Measurements from ENCODE around the gene VOPP1. TPM values are rescaled to one million over a fixed set of nuclear protein-coding genes. Genes with fewer than 3 reads are reported as not detected.

Gene VOPP1
- total RNA-seq, 4 donors from 2014 or later = 15.7 to 24.9 (median 20.3) TPM

GRCh38 chr7:55545496-55545895 is 26.8 kb downstream of the VOPP1 start:
- Histone ChIP-seq H3K36me3 (no peaks in the 10 kb centered on the region), H3K27ac (no peak overlapping the region), H3K4me3 (no peak overlapping the region), H3K9me3 (no peaks in the 10 kb centered on the region), H3K27me3 (no peaks in the 10 kb centered on the region), H3K4me1 (peaks cover 47% of the 10 kb centered on the region)
- 47% methylated on average over 6 of the region's 6 CpGs for WGBS
- TF ChIP-seq EP300 (IDR thresholded peaks at IDR 0.05) = no peak
- no peak for TF ChIP-seq POLR2AphosphoS5 (IDR thresholded peaks at IDR 0.05)
- TF ChIP-seq CTCF (IDR thresholded peaks at IDR 0.05) = no peak
- TF ChIP-seq POLR2A (IDR thresholded peaks at IDR 0.05) = no peak
- DNase-seq (ENCODE audit: low spot score in 2 of 2) = no peak

- no peaks in the 10 kb centered on the region for H3K36me3 ChIP-seq
- H3K4me3 ChIP-seq = no peak overlapping the region
- H3K4me1 ChIP-seq = no peaks in the 10 kb centered on the region
- no peaks in the 10 kb centered on the region for H3K9me3 ChIP-seq
- DNase-seq (ENCODE audit: low spot score in 2 of 2) = no peak
- no peaks in the 10 kb centered on the region for H3K27me3 ChIP-seq
- 95% methylated on average over 20 of the region's 20 CpGs for WGBS
- no peak overlapping the region for H3K27ac ChIP-seq
- TF ChIP-seq CTCF (IDR thresholded peaks at IDR 0.05) (no peak), EP300 (IDR thresholded peaks at IDR 0.05) (no peak), POLR2AphosphoS5 (IDR thresholded peaks at IDR 0.05) (no peak), POLR2A (IDR thresholded peaks at IDR 0.05) (no peak)
Observed at GRCh38 chr7:55540226-55540858, 32.0 kb downstream of the VOPP1 start.

- H3K27ac ChIP-seq = no peak overlapping the region
- DNase-seq (ENCODE audit: low spot score in 2 of 2) = no peak
- H3K36me3 ChIP-seq = no peaks in the 10 kb centered on the region
- 79% methylated on average over 3 of the region's 3 CpGs for WGBS
- H3K4me1 ChIP-seq = peaks cover 7% of the 10 kb centered on the region
- no peaks in the 10 kb centered on the region for H3K9me3 ChIP-seq
- H3K27me3 ChIP-seq = no peaks in the 10 kb centered on the region
- TF ChIP-seq POLR2AphosphoS5 (IDR thresholded peaks at IDR 0.05) (no peak), CTCF (IDR thresholded peaks at IDR 0.05) (no peak), EP300 (IDR thresholded peaks at IDR 0.05) (no peak), POLR2A (IDR thresholded peaks at IDR 0.05) (no peak)
- H3K4me3 ChIP-seq = no peak overlapping the region
Observed at GRCh38 chr7:55539380-55539779, 32.9 kb downstream of the VOPP1 start.

- no peak overlapping the region for H3K4me3 ChIP-seq
- no peaks in the 10 kb centered on the region for H3K27me3 ChIP-seq
- no peak overlapping the region for H3K27ac ChIP-seq
- no peaks in the 10 kb centered on the region for H3K9me3 ChIP-seq
- peaks cover 12% of the 10 kb centered on the region for H3K4me1 ChIP-seq
- WGBS = 79% methylated on average over 3 of the region's 3 CpGs
- H3K36me3 ChIP-seq = no peaks in the 10 kb centered on the region
- no peak for TF ChIP-seq CTCF (IDR thresholded peaks at IDR 0.05)
- TF ChIP-seq EP300 (IDR thresholded peaks at IDR 0.05) = no peak
- TF ChIP-seq POLR2AphosphoS5 (IDR thresholded peaks at IDR 0.05) = no peak
- no peak for TF ChIP-seq POLR2A (IDR thresholded peaks at IDR 0.05)
- DNase-seq (ENCODE audit: low spot score in 2 of 2) = no peak
Observed at GRCh38 chr7:55538538-55538937, 33.8 kb downstream of the VOPP1 start.

- peaks cover 22% of the 10 kb centered on the region for H3K4me1 ChIP-seq
- no peak overlapping the region for H3K27ac ChIP-seq
- no peak for DNase-seq (ENCODE audit: low spot score in 2 of 2)
Observed at GRCh38 chr7:55537458-55537990, 34.8 kb downstream of the VOPP1 start.

More at GRCh38 chr7:55537458-55537990, 34.8 kb downstream of the VOPP1 start:
- Histone ChIP-seq H3K4me3 (no peak overlapping the region), H3K9me3 (no peaks in the 10 kb centered on the region), H3K27me3 (no peaks in the 10 kb centered on the region), H3K36me3 (no peaks in the 10 kb centered on the region)
- TF ChIP-seq POLR2A (IDR thresholded peaks at IDR 0.05) = no peak
- no peak for TF ChIP-seq EP300 (IDR thresholded peaks at IDR 0.05)
- TF ChIP-seq CTCF (IDR thresholded peaks at IDR 0.05) = no peak
- TF ChIP-seq POLR2AphosphoS5 (IDR thresholded peaks at IDR 0.05) = no peak
- 95% methylated on average over 14 of the region's 16 CpGs for whole genome bisulfite sequencing

All from suprapubic skin (tissue), 4 donors.